ENCODE measurements around the gene SOCS2.

SOCS2 gene

DNA sequence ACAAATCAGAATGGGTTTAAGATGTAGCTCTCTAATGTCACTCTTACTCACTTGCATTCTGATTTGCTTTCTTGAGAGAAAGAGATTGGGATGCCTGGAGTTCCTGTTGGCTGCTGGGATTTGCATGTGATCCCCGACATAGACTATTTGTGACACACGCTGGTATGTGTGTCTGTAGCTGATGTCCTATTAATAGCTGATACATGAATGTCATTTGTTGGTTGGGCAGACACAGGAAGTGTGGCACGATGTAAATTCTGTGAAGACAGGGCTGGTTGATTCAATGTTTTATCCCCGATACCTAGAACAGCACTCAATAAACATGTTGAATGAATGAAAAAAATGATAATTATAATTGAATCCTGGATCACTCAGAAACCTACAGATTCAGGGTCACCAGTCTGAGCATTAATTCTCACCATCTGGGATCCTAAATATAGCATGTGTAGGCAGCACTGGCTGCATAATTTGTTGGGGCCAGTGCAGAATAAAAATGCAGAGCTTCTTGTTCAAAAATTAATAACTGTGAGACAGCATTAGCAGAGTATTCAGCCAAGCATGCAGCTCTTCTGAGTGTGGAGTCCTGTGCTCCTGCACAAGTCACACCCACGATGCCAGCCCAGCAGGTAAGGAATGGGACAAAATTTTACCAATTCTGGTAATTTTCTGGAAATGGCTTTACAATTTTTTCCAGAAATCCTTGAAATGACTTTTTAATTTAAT, 35.5 kb upstream of the SOCS2 start:
- in situ Hi-C loops (cut with HindIII; ENCODE audit: low sequenced_read_pairs): no loop called here
- no peak overlapping the region for H3K4me3 ChIP-seq (ENCODE audit: low read depth, low read length)
- TF ChIP-seq, protein P1, sequence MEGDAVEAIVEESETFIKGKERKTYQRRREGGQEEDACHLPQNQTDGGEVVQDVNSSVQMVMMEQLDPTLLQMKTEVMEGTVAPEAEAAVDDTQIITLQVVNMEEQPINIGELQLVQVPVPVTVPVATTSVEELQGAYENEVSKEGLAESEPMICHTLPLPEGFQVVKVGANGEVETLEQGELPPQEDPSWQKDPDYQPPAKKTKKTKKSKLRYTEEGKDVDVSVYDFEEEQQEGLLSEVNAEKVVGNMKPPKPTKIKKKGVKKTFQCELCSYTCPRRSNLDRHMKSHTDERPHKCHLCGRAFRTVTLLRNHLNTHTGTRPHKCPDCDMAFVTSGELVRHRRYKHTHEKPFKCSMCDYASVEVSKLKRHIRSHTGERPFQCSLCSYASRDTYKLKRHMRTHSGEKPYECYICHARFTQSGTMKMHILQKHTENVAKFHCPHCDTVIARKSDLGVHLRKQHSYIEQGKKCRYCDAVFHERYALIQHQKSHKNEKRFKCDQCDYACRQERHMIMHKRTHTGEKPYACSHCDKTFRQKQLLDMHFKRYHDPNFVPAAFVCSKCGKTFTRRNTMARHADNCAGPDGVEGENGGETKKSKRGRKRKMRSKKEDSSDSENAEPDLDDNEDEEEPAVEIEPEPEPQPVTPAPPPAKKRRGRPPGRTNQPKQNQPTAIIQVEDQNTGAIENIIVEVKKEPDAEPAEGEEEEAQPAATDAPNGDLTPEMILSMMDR (IDR thresholded peaks at IDR 0.05; ENCODE audit: low read depth, low read length): no peak
- DNase-seq (ENCODE audit: low read depth, low spot score): no peak

DNA sequence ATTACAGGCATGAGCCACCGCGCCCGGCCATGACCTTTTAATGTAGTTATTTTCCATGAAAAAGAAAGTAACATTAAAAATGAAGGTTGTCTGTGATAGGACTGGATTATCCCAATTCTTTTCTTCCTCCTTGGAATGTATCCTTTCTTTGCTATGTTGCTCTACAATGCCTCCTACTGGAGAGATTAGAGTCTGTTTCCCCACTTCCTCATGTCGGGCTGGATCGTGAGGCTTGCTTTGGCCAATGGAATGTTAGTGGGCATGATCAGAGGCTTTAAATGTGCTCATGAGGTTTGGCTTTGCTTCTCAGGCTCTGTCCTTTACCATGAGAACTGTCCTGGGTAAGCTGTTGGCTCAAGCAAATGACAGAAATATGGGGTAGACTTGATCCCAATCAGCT, 34.7 kb upstream of the SOCS2 start:
- TF ChIP-seq, protein P1 (IDR thresholded peaks at IDR 0.05; ENCODE audit: low read depth, low read length): no peak
- in situ Hi-C loops (cut with HindIII; ENCODE audit: low sequenced_read_pairs): no loop called here
- no peak overlapping the region for H3K4me3 ChIP-seq (ENCODE audit: low read depth, low read length)
- DNase-seq (ENCODE audit: low read depth, low spot score): no peak

DNA sequence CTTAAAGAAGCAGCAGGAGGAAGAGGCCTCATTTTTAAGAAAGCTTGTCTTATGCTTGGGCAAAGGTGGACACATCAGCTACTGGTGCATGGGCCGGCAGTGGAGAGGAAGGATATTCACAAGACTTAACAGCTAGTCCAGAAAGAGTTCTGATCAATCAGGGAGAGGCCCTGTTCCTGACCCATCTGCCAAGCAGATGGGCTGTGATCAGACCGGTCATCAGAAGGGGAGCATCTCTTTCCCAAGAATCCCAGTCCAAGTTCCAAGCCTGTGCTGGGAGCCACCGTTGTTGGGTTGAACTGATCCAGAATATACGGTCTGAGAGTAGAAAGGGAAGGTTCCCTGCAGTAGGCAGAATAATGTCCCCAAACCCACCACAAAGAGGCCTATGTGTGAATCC, 32.7 kb upstream of the SOCS2 start:
- H3K4me3 ChIP-seq (ENCODE audit: low read depth, low read length): no peak overlapping the region
- no peak for DNase-seq (ENCODE audit: low read depth, low spot score)
- in situ Hi-C loops (cut with HindIII; ENCODE audit: low sequenced_read_pairs): no loop called here
- TF ChIP-seq, protein P1 (IDR thresholded peaks at IDR 0.05; ENCODE audit: low read depth, low read length): no peak

DNA sequence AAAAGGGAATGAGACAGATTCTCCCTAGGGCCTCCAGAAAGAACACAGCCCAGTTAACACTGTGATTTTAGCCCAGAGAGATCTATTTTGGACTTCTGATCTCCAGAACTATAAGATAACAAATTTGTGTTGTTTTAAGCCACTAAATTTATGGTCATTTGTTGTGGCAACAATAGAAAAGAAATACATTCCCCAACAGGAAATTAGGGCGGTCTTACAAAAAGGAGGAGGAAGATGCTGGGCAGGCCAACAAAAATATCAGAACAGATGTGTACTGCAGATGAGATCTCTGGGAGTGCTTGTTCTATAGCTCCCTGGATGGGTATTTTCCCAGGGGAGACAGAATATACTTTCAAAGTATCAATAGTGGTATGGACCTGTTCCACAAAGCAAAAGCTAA, 32.0 kb upstream of the SOCS2 start:
- TF ChIP-seq, protein P1 (IDR thresholded peaks at IDR 0.05; ENCODE audit: low read depth, low read length): no peak
- in situ Hi-C loops (cut with HindIII; ENCODE audit: low sequenced_read_pairs): no loop called here
- no peak overlapping the region for H3K4me3 ChIP-seq (ENCODE audit: low read depth, low read length)
- no peak for DNase-seq (ENCODE audit: low read depth, low spot score)

DNA sequence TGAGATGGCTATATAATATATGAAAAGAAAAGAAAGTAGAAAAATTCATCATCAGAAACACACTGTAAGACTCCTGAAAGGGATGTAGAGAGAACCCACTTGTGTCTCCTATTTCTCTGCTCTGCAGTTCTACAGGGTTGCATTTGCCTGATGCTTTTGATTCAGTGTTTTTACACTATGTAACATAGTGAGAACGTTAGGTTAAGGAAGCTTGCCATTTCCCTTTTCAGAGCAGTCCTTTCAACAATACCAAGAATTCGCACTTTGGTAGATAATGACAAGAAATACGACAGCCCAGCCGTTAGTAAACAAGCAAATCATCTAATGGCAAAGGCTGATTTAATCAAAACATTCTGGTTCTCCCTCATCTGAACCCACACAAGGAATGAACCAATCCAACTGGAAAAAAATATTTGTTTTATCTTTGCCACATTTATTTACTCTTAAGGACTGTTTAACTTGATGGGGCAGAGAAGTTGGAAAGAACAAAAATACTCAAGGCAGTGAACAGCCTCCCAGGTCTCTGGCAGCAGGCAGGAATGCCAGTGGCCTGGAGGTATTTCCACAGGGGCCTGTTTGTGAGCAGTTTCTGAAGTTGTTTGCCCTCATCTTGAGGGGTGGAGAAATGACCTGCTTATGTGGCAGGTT, 30.8 kb upstream of the SOCS2 start:
- no peak overlapping the region for H3K4me3 ChIP-seq (ENCODE audit: low read depth, low read length)
- TF ChIP-seq, protein P1 (IDR thresholded peaks at IDR 0.05; ENCODE audit: low read depth, low read length): no peak
- no peak for DNase-seq (ENCODE audit: low read depth, low spot score)
- in situ Hi-C loops (cut with HindIII; ENCODE audit: low sequenced_read_pairs): no loop called here

DNA sequence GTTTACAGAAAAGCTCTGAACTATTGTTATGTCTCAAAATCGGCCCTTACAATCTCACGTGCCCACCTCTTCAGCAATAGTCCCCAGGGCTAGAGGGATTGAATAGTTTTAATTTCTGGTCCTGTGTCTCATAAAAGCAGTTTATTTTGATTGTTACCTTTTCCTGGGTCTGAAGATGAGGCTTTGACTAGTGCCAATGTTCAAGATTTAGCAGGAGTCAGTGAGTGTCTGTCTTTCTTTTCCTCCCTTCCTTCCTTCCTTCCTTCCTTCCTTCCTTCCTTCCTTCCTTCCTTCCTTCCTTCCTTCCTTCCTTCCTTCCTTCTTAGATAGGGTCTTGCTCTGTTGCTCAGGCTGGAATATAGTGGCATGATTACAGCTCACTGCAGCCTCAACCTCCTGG, 24.7 kb upstream of the SOCS2 start:
- in situ Hi-C loops (cut with HindIII; ENCODE audit: low sequenced_read_pairs): no loop called here
- TF ChIP-seq, protein P1 (IDR thresholded peaks at IDR 0.05; ENCODE audit: low read depth, low read length): no peak
- no peak overlapping the region for H3K4me3 ChIP-seq (ENCODE audit: low read depth, low read length)
- DNase-seq (ENCODE audit: low read depth, low spot score): no peak

Data from astrocyte of the spinal cord (primary cell).